Uterus (tissue), 2 donors: ENCODE measurements around the gene HOMER2.

Source experiments
- CTCF ChIP-seq, 4 experiments: fragments of 200-600 bp in 2 of 4; fragments of 450-650 bp in 2 of 4; sonication (generic) in 2 of 4; IDR thresholded peaks; one replicate each; pipeline ENCODE4 v1.5.1; 2016 to 2019; ENCODE audit warnings: antibody characterized with exemption in 4 of 4, mild to moderate bottlenecking in 2 of 4, moderate library complexity in 1 of 4
- POLR2A ChIP-seq, 2 donors: fragments of 450-650 bp; IDR thresholded peaks; one replicate each; pipeline ENCODE4 v1.6.1; 2016; ENCODE audit warnings: antibody characterized with exemption in 2 of 2, mild to moderate bottlenecking in 1 of 2, moderate library complexity in 1 of 2

- TF ChIP-seq CTCF (IDR thresholded peaks at IDR 0.05): no peak
- no peak for TF ChIP-seq POLR2A (IDR thresholded peaks at IDR 0.05)
Observed at GRCh38 chr15:82871832-82872484, 80.6 kb downstream of the HOMER2 start.
